KOPT-K1 (cell line): ENCODE data around the gene PRR16.
"Not testable (repeated sequence)": the region's sequence is repeated elsewhere in the genome, so short reads cannot be mapped to it uniquely, and the experiment has no call there.

ENCODE experiments used
- H3K27ac ChIP-seq: fragments of 200-600 bp; sonication (generic); 2 replicates; pipeline ENCODE4 v1.5.1; 2016; ENCODE audit warnings: antibody characterized with exemption, mild to moderate bottlenecking, low read depth, low read length; ENCODE audit not compliant: poor library complexity, severe bottlenecking
- H3K36me3 ChIP-seq: fragments of 200-600 bp; sonication (generic); 2 replicates; pipeline ENCODE4 v1.5.1; 2017; ENCODE audit warnings: antibody characterized with exemption, mild to moderate bottlenecking, low read length, moderate library complexity; ENCODE audit not compliant: insufficient read depth
- H3K9me3 ChIP-seq: fragments of 200-600 bp; sonication (generic); 2 replicates; pipeline ENCODE4 v1.5.1; 2017; ENCODE audit warnings: antibody characterized with exemption, low read length, mild to moderate bottlenecking; ENCODE audit not compliant: insufficient read depth, poor library complexity, severe bottlenecking

Gene PRR16

DNA sequence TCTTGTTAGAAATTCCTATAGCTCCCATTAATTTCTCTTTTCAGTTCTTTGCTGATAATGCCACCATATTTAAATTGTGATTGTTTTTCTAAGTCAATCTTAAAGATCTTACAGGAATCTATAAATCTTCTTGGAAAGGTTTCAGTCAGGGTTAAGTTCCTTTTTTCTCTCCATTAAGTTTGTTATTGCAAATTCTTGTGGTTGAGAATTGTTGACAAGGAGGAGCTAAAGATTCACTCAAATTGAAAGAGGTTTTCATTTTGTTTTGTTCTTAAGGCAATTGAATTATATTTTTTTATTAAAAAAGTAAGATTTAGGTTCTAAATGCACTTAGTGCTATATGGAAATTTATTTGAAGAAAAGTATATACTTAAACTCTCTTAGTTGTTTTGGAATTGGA is 213.4 kb downstream of the PRR16 start:
- H3K9me3 ChIP-seq, result no peaks in the 10 kb centered on the region
- no peak overlapping the region for H3K27ac ChIP-seq
- H3K36me3 ChIP-seq, result no peaks in the 10 kb centered on the region

DNA sequence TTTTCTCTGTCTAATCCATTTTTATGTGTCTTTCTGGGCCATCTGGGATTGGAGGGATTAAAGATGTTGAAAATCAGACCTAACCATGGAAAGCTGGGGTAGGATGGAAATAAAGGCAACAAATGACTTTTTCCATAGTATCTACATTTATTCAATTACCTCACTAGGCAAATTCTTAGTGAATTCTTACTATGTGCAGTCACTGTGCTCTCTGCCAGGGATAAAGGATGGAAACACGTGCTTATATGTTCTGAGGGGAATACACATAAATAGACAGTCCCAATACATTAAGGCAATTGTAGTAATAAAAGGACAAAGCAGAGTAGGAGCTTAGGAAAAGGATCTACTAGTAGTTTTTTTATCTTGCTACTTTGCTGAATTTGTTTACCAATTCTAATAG is 214.2 kb downstream of the PRR16 start:
- H3K9me3 ChIP-seq, result no peaks in the 10 kb centered on the region
- no peak overlapping the region for H3K27ac ChIP-seq
- H3K36me3 ChIP-seq, result no peaks in the 10 kb centered on the region

DNA sequence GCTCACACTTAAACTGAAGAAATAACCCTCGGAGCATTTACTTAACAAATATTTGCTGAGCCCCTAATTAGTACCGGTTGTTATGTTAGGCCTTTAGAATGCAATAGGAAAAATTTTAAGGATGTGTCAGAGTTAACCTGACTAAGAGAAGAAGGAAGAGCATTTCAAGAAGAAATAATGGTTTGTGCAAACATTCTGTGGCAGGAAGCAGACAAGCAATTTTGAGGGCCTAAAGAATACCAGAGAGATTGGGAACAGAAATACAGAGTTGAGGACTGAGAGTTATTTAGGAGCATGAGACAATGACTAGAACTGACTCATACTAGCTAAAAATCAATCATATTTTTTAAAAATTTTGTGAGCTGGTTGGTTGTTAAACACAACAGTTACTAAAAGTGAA is 218.8 kb downstream of the PRR16 start:
- Histone ChIP-seq H3K9me3 (no peaks in the 10 kb centered on the region), H3K36me3 (no peaks in the 10 kb centered on the region), H3K27ac (no peak overlapping the region)

DNA sequence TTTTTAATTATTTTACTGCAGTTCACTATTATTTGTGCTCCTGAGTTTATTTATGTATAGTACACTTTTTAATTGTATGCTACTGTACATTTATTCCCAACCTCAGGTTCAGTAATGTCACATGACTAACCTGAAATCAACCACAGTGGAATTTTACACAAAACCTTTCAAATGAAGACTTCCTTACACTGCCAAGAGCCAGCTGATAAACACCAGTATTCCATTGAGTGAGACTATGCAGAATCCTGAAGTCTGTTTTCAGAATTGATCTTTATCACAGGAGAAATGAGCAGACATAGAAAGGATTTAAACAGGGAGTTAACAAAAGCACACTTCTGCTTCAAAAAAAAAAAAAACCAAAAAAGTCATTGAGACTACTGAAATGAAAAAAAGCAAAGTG is 219.5 kb downstream of the PRR16 start:
- no peak overlapping the region for H3K27ac ChIP-seq
- no peaks in the 10 kb centered on the region for H3K36me3 ChIP-seq
- H3K9me3 ChIP-seq, result no peaks in the 10 kb centered on the region

DNA sequence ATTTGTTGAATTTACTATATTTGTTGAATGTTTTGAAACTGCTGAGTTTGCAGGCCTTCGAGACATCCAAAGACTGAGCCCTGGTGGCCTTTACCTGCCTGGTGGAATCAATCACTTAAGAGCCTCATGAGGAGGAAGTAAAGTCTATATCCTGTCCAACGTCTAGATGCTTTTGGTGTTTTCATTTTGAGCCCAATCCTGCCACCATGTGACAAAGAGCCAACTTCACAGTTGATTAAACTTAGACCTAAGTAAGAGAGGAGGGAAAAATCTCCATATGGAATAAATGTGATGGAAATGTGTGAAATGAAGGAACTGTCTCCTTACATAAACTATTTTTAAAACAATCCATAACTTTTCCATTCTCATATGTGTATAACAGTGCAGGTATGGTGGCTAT is 220.1 kb downstream of the PRR16 start:
- H3K9me3 ChIP-seq, result no peaks in the 10 kb centered on the region
- H3K27ac ChIP-seq, result no peak overlapping the region

DNA sequence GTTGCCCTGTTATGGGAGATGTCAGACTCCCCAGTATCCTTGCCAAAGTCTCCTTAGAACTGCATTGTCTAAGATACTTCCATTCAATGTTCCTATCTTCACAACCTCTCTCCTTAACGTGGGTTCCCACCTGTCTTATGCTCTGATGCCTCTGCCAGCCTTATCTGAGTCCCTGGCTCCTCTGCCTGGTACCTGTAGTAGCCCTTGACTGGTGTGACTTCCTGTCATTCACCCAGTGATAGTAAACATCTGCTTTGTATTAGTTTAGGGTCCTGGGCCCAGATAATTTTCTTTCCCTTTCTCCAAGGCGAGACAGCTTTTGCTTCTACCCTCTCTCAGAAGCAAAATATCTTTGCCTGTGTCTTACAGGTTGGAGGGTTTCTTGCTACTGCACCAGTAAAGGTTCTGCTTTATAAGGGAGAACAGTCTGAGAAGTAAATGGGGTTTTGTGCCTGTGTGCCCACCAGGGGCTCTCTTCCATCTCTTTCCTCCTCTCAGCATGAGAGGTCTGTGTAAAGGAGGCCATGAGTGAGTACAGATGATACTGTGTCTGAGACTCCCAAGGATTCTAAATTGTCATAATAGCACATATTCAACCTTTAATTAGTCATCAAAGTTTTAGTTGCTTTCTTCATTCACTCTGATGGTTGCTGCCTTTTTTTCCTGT is 220.8 kb downstream of the PRR16 start:
- no peak overlapping the region for H3K27ac ChIP-seq
- H3K9me3 ChIP-seq, result no peaks in the 10 kb centered on the region
- H3K36me3 ChIP-seq, result no peaks in the 10 kb centered on the region

More for the DNA sequence above, 220.1 kb downstream of the PRR16 start:
- no peaks in the 10 kb centered on the region for H3K36me3 ChIP-seq

DNA sequence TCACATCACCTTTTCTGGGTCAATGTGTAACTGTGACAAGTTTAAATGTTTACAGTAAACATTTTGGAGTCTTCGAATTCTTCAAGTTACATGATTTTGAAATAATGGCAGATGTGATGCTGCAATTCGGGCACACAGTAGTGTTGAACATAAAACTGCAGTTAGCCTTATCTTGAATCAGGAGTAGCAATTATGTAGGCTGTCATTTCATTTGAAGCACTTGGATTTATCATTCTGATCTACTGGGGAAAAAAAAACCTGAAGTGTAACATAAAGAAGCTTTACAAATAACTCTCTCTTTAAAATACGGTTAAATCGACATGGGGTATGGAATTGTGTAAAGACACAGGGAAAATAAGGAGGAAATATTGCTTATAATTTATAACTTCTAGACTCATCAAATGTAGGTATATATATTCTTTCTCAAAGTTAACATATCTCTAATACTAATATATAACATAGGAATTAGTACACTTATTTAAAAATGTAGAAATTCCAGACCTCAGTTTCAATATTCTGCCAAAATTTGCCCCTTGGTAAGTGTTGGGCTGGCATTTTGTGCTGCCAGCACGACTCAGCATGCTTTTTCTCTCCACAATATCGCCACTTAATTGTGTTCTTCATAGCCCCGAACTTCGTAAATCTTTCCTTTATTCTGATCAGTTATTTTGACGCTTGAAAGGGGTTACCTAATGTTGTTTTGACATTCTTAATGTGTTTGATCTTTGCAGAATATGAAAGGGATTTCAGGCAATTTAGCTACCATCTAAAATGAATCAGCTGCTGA is 226.7 kb downstream of the PRR16 start:
- Histone ChIP-seq H3K27ac (no peak overlapping the region), H3K9me3 (no peaks in the 10 kb centered on the region)

DNA sequence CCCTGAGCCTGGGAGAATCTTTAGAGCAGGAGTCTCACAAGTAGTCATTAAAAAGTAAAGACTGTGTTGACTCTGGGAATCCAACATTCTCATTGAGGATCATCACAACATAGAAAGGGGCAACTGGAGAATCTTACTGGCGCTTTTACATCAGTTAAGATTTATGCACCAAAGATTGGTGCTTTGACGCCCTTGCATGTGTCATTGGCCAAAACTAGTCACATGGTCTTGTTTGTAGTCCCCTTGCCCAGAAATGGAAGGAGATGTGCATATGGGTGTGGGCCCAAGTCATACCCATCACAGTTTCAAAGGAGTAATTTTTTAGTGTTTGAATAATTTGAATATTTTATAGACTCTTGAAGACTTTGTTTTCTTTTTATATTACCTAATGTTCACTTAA is 228.2 kb downstream of the PRR16 start:
- Histone ChIP-seq H3K9me3 (no peaks in the 10 kb centered on the region), H3K27ac (no peak overlapping the region), H3K36me3 (no peaks in the 10 kb centered on the region)

More for the DNA sequence above, 226.7 kb downstream of the PRR16 start:
- H3K36me3 ChIP-seq, result no peaks in the 10 kb centered on the region

DNA sequence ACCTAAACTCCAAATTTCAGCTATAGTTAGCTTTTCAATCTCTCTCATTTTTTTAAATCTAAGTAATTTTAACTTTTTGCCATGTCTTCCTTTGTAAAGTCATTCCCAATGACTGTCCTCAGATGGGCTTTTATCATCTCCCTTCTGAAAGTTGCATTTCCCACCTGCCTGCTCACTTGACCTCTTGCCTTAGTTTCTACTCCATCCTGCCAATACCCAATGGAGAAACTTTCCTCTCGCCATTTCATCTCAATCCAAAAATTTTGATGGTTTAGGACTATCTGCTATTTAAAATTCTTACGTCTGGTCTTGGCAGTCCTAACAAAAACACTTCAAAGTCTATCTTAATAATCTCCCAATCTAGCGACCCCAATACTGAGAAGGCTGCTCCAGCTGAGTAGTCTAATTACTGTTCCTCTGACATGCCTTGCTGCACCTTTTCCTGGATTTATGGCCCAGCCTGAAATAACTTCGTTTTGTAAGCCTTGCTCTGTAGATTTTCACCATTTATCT is 231.3 kb downstream of the PRR16 start:
- Histone ChIP-seq H3K27ac (no peak overlapping the region), H3K36me3 (no peaks in the 10 kb centered on the region), H3K9me3 (no peaks in the 10 kb centered on the region)

DNA sequence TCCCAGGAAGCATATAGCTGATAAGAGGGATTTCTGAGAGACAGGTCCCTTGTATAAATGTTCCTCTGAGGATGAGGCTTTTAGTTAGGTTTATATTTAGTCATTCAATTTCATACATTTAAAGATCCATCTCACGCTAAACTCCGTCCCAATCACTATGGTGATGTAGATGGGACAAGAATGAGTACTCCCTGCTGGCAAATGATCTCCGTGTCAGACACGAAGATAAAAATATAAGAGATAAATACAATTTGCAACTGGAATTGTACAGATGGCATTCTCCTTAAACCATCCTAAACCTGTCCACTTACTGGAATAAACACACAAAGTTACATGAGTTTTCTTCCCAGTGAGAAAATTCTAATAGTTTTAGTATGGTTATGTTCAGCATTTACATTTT is 233.0 kb downstream of the PRR16 start:
- H3K27ac ChIP-seq, result no peak overlapping the region
- no peaks in the 10 kb centered on the region for H3K36me3 ChIP-seq
- no peaks in the 10 kb centered on the region for H3K9me3 ChIP-seq

DNA sequence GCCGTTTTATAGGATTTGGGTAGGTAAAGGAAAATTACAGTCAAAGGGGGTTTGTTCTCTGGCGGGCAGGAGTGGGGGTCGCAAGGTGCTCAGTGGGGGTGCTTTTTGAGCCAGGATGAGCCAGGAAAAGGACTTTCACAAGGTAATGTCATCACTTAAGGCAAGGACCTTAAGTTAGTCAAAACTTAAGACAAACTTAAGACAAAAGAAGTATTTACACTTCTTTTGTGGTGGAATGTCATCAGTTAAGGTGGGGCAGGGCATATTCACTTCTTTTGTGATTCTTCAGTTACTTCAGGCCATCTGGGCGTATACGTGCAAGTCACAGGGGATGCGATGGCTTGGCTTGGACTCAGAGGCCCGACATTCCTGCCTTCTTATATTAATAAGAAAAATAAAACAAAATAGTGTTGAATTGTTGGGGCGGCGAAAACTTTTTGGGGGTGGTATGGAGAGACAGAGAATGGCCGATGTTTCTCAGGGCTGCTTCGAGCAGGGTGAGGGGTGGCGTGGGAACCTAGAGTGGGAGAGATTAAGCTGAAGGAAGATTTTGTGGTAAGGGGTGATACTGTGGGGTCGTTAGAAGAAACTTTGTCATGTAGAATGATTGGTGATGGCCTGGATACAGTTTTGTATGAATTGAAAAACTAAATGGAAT is 233.7 kb downstream of the PRR16 start:
- not testable (repeated sequence) for H3K27ac ChIP-seq, H3K9me3 ChIP-seq, H3K36me3 ChIP-seq

DNA sequence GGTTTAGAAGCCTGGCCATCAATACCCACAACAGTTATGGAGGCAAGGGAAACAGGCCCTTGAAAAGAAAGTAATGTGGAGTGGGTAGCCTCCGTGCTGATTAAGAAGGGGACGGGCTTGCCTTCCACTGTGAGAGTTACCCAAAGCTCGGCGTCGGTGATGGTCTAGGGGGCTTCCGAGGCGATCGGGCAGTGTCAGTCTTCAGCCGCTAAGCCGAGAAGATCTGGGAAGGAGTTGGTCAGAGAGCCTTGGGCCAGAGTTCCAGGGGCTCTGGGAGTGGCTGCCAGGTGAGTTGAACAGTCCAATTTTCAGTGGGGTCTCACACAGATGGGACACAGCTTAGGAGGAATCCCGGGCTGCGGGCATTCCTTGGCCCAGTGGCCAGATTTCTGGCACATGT is 236.6 kb downstream of the PRR16 start:
- H3K9me3 ChIP-seq, H3K36me3 ChIP-seq, H3K27ac ChIP-seq: not testable (repeated sequence)

DNA sequence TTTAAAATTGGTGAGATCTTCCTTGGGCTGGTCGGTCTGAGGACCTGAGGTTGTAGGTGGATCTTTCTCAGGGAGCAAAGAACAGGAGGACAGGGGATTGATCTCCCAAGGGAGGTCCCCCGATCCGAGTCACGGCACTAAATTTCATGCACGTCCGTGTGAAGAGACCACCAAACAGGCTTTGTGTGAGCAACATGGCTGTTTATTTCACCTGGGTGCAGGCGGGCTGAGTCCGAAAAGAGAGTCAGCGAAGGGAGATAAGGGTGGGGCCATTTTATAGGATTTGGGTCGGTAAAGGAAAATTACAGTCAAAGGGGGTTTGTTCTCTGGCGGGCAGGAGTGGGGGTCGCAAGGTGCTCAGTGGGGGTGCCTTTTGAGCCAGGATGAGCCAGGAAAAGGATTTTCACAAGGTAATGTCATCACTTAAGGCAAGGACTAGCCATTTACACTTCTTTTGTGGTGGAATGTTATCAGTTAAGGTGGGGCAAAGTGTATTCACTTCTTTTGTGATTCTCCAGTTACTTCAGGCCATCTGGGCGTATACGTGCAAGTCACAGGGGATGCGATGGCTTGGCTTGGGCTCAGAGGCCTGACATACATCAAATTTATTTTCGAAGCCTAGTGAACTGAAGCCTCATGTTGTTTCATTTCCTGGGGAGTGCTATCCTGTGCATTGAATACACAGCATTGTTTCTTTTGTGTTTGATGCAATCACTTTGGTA is 238.9 kb downstream of the PRR16 start:
- H3K36me3 ChIP-seq, H3K27ac ChIP-seq, H3K9me3 ChIP-seq: not testable (repeated sequence)

DNA sequence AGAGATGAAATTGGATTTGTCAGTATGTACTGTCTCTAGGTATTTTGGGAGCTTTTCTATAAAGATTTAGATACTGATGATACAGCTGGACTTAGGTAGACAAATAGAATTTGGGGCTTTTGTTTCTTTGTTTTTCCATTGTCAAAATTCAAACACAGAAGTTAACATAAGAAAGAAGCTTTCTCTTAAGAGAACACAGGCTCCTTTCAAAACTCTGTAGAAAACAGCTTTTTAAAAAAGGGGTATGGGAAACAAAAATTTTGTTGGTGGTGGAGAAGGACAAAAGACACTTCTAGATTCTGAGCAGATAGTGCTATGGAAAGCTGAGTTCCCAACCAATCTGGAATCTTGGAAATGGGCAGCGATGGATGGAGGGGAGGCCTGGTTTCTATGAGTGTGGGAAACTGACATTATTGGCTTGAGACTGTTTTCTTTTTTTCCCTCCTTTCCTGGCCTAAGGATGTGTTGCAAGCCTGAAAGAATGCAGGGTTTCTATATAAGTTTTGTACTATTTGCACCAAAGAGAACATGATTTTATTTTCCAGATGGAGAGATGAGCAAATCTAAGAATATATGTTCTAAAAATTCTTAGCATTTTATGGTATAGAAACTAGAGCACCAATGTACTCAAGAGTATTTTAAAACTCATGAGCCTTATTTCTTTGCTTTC is 240.0 kb downstream of the PRR16 start:
- H3K27ac ChIP-seq, result no peak overlapping the region
- H3K36me3 ChIP-seq, result no peaks in the 10 kb centered on the region
- no peaks in the 10 kb centered on the region for H3K9me3 ChIP-seq
